HEK293T (cell line): Measurements from ENCODE around the gene DEGS1.
"Not testable (repeated sequence)": the region's sequence is repeated elsewhere in the genome, so short reads cannot be mapped to it uniquely, and the experiment has no call there.

ENCODE experiments used
- CTCF ChIA-PET: fragments of 350-600 bp; formaldehyde crosslinking; extraction: SDS; loops from one replicate; lab custom pipeline; 2021; ENCODE audit warnings: antibody characterized with exemption, inconsistent platforms; lab: Yijun Ruan, JAX
- POLR2A ChIA-PET: fragments of 350-600 bp; formaldehyde crosslinking; extraction: SDS; loops from one replicate; lab custom pipeline; 2020; ENCODE audit warnings: antibody characterized with exemption, inconsistent platforms; lab: Yijun Ruan, JAX
- DNase-seq: peaks from one replicate; pipeline ENCODE4 v3.0.0; 2012; ENCODE audit warnings: mixed read lengths; ENCODE audit errors: extremely low spot score
- ARNT ChIP-seq: fragments of 450-650 bp; IDR thresholded peaks from 2 replicates; pipeline ENCODE4 v1.6.1; 2017; ENCODE audit warnings: mild to moderate bottlenecking
- BHLHE40 ChIP-seq: fragments of 450-650 bp; IDR thresholded peaks from 2 replicates; pipeline ENCODE4 v1.6.1; 2016; ENCODE audit warnings: mild to moderate bottlenecking, moderate library complexity, borderline replicate concordance
- CTBP1 ChIP-seq: fragments of 450-650 bp; IDR thresholded peaks from 2 replicates; pipeline ENCODE4 v1.6.1; 2016; ENCODE audit warnings: borderline replicate concordance
- ELF4 ChIP-seq: fragments of 450-650 bp; IDR thresholded peaks from 2 replicates; pipeline ENCODE4 v1.6.1; 2017; ENCODE audit warnings: antibody characterized with exemption
- FOXA1 ChIP-seq: fragments of 450-650 bp; IDR thresholded peaks from 2 replicates; pipeline ENCODE4 v1.6.1; 2016; ENCODE audit warnings: mild to moderate bottlenecking
- FOXK2 ChIP-seq: fragments of 450-650 bp; IDR thresholded peaks from 2 replicates; pipeline ENCODE4 v1.6.1; 2016; ENCODE audit warnings: mild to moderate bottlenecking
- FOXM1 ChIP-seq: fragments of 450-650 bp; IDR thresholded peaks from 2 replicates; pipeline ENCODE4 v1.6.1; 2017; ENCODE audit warnings: mild to moderate bottlenecking, borderline replicate concordance
- HDGF ChIP-seq: fragments of 450-650 bp; IDR thresholded peaks from 2 replicates; pipeline ENCODE4 v1.6.1; 2017; ENCODE audit warnings: antibody characterized with exemption, borderline replicate concordance
- L3MBTL2 ChIP-seq: fragments of 450-650 bp; conservative IDR thresholded peaks from 2 replicates; pipeline ENCODE4 v1.6.1; 2016; ENCODE audit warnings: mild to moderate bottlenecking
- LEF1 ChIP-seq: fragments of 450-650 bp; IDR thresholded peaks from 2 replicates; pipeline ENCODE4 v1.6.1; 2017; ENCODE audit warnings: mild to moderate bottlenecking, borderline replicate concordance
- PKNOX1 ChIP-seq: fragments of 450-650 bp; IDR thresholded peaks from 2 replicates; pipeline ENCODE4 v1.6.1; 2016
- SP1 ChIP-seq: fragments of 450-650 bp; IDR thresholded peaks from 2 replicates; pipeline ENCODE4 v1.6.1; 2017
- SUZ12 ChIP-seq: fragments of 450-650 bp; IDR thresholded peaks from 2 replicates; pipeline ENCODE4 v1.6.1; 2016; ENCODE audit warnings: mild to moderate bottlenecking
- TARDBP ChIP-seq: fragments of 450-650 bp; IDR thresholded peaks from 2 replicates; pipeline ENCODE4 v1.6.1; 2016
- ZNF384 ChIP-seq: fragments of 450-650 bp; IDR thresholded peaks from 2 replicates; pipeline ENCODE4 v1.6.1; 2016

DEGS1 gene

GRCh38 chr1:224201383-224201782 is 18.3 kb downstream of the DEGS1 start:
- TF ChIP-seq HDGF: no peak
- no peak for TF ChIP-seq ZNF384
- no peak for TF ChIP-seq PKNOX1
- ChIA-PET POLR2A (no interaction called here), CTCF (no interaction called here)
- no peak for DNase-seq

GRCh38 chr1:224201853-224202252 is 18.8 kb downstream of the DEGS1 start:
- ChIA-PET POLR2A (no interaction called here), CTCF (no interaction called here)
- TF ChIP-seq HDGF (no peak), PKNOX1 (no peak), ELF4 (no peak), L3MBTL2 (no peak), TARDBP (no peak)
- no peak for DNase-seq

GRCh38 chr1:224203243-224204016 is 20.4 kb downstream of the DEGS1 start:
- ChIA-PET POLR2A (no interaction called here), CTCF (no interaction called here)
- DNase-seq: no peak
- no peak for TF ChIP-seq ARNT
- TF ChIP-seq FOXK2: no peak
- TF ChIP-seq ELF4: no peak
- no peak for TF ChIP-seq CTBP1
- TF ChIP-seq LEF1: no peak
- TF ChIP-seq FOXM1: no peak
- no peak for TF ChIP-seq SP1
- no peak for TF ChIP-seq BHLHE40
- no peak for TF ChIP-seq TARDBP

GRCh38 chr1:224205438-224205840 is 22.4 kb downstream of the DEGS1 start:
- DNase-seq: no peak
- no peak for TF ChIP-seq FOXM1
- TF ChIP-seq BHLHE40: no peak
- no peak for TF ChIP-seq ELF4
- no peak for TF ChIP-seq FOXA1
- no peak for TF ChIP-seq PKNOX1
- TF ChIP-seq CTBP1: no peak
- no peak for TF ChIP-seq LEF1
- no peak for TF ChIP-seq SP1
- TF ChIP-seq L3MBTL2: no peak
- ChIA-PET POLR2A (interaction anchor here (0.9 to 1.8 kb wide), 4 partner anchors 8 to 124 kb away, joined by 3 to 11 read pairs (median 4); partner anchors contain the start of gene DEGS1), CTCF (interaction anchor here (0.8 to 1.1 kb wide), 3 partner anchors 13 to 507 kb away, joined by 3 read pairs; no protein-coding TSS in a partner anchor)

- POLR2A ChIA-PET: interaction anchor here (1.8 kb wide), 2 partner anchors 13 to 23 kb away, joined by 5 to 11 read pairs; partner anchors contain the start of gene DEGS1
- CTCF ChIA-PET: interaction anchor here (0.8 to 1.0 kb wide), 2 partner anchors 90 to 508 kb away, joined by 3 read pairs; no protein-coding TSS in a partner anchor
- DNase-seq: not testable (repeated sequence)
Observed at GRCh38 chr1:224205931-224206538, 23.0 kb downstream of the DEGS1 start.

GRCh38 chr1:224211206-224211962 is 28.3 kb downstream of the DEGS1 start:
- no peak for DNase-seq
- TF ChIP-seq LEF1: no peak
- no peak for TF ChIP-seq ARNT
- TF ChIP-seq L3MBTL2: no peak
- no peak for TF ChIP-seq SUZ12
- no peak for TF ChIP-seq SP1
- POLR2A ChIA-PET: no interaction called here
- CTCF ChIA-PET: no interaction called here

GRCh38 chr1:224212618-224213061 is 29.6 kb downstream of the DEGS1 start:
- no peak for TF ChIP-seq LEF1
- CTCF ChIA-PET: no interaction called here
- POLR2A ChIA-PET: interaction anchor here (0.5 kb wide), 1 partner anchor 13 kb away, joined by 3 read pairs; no protein-coding TSS in a partner anchor
- no peak for DNase-seq
